DMS 273 (cell line): Measurements from ENCODE around the gene TECR.
A peak's percentile ranks its signal among the peaks of the same experiment; 100 is the strongest.
"Not testable (repeated sequence)": the region's sequence is repeated elsewhere in the genome, so short reads cannot be mapped to it uniquely, and the experiment has no call there.

Source experiments
- DNase-seq: peaks from one replicate; lab custom pipeline; 2025; ENCODE audit not compliant: unreplicated experiment; lab: John Stamatoyannopoulos, UW

The TECR gene

DNA sequence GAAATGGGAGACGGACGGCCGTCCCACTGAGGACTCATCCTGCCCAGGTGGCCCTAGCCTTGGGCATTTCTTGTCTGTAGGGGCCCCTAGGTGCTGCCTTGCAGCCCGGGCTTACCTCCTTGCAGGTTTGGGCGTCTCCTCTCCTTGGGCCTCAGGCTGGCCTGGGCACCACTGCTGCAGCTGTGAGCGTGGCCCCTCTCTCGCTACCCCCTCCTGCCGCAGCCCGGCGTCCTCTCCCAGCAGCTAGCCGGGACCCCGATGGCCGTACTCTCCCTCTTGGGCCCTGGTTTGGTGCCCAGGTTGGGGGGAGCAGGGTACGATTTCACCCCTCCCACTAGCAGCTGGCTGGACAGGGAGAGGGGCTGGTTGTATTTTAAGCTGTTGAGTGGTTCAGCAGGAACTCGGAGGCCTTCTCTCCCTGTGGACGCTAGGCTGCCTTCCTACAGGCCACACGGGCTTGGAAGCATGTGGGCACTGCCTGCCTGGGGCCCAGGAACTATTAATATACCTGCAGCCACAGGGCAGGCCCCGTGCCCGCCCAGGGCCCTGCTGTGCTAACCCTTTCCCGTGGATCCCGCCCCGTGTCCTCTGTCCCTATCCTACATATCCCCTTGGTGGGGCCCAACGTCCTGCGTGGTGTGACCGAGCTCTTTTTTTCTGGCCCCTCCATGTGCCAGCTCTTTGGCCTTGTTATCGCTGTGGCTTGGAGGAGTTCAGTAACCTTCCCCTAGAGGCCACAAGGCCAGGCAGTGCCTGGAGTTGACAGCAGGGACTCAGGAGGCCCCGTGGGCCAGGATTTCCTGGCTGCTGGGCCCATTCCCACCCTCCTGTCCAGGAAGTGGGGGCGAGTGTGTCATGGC, 30.8 kb downstream of the TECR start:
- DNase-seq, result no peak

DNA sequence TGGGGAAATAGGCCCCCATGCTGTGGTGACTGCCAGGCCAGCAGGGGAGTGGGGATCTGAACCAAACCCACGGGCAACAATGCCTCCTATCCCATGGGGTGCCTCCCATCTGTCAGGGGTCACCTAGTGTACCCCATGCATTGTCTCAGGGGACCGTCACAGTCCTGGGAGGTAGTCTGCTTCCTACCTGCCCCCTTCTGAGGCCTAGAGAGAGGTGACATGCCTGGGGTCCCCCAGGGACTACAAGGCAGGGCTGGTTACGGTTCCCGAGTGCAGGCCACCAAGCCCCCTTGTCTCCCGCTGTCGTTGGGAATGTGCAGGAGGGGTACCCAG, 31.3 kb downstream of the TECR start:
- no peak for DNase-seq

DNA sequence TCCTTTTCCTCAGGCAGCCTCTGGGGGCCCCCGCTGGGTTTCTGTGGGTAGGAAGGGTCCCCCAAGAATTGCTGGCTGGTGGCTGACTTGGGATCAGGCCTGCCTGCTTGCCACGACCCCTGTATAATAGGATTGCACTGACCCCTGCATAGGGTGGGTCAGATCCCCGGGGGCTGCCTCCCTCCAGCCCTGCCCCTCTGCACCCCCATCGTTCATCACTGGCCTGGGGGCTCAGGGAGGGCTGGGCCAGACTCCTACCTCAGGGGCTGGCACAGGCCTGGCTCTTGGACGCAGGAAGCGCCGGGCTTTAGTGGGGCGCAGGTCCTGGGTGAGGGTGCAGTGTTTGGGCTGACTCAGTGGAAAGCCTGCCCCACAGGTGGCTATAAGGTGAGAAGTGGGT, 31.9 kb downstream of the TECR start:
- DNase-seq, result no peak

DNA sequence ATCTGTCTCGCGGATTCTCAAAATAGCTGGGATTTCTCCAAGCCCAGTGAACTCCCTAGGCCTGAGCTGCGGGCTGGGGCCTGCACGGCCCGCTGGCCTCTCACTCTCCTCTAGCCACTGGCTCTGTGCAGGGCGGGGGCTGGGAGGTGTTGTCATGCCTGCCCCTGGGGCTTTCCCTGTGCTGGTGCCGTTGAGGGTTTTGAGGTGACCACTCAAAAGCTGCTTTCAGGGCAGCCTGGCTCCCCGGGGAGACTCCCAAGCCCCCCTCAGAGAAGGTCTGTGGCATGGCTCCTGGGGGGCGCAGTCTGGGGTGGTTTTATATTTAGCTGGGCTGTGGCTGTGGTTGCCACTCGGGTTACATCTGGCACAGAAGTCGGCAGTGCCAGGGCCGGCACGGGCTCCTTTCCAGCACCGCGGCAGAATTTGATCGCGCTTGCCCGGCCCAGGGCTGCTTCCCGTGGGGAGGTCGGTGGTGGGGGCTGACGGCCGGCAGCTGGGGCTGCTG, 32.5 kb downstream of the TECR start:
- peak; percentile 77 for DNase-seq

DNA sequence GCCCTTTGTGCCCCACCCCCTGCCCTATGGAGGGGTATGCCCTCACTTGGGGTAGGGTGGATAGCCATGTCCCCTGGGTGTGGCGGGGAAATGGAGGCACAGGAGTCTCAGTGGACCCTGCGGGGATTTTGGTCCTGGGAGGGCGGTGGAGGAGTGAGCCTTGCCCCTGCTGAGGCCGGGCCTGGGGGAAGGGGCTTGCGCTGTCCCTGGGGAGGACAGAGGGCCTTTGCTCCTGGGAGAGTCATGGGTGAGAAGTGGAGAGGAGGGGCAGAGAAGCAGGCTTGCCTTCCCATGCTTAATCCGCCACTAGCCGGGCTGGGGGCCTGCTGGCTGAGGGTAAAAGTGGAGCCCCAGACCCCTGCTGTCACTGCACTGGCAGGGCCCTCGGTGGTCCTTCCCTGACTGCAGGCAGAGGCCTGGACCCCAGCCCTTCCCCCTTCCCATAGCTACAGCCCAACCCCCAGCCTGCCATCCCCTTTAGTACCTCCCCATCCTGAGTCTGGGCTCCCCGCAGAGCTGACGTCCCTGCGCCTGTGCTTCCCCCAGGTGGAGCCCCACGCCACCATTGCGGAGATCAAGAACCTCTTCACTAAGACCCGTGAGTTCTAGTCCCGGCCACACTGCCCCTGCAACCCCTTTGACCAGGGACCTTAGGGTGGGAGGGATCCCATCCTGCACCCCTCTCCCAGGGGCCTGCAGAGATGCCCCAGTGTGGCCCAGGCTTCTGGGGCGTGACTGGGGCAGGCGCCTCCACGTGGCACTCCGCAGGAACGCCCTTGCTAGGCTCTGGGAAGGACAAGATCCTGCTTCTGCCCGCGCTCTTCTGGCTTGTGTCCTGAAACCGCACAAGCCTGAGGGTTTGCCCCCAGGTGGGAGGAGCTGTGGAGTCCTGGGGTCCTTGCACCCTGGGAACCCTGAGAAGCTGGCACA, 33.5 kb downstream of the TECR start:
- peak; percentile 28 for DNase-seq

DNA sequence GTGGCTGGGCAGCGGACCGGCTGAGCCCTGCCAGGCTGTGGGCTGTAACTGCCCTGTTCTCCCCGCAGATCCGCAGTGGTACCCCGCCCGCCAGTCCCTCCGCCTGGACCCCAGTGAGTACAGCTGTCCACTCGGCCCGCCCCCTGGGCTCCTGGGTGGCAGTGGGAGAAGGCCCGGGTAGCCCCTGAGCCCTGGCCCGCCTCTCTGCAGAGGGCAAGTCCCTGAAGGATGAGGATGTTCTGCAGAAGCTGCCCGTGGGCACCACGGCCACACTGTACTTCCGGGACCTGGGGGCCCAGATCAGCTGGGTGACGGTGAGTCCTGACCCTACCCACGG, 34.2 kb downstream of the TECR start:
- DNase-seq, result no peak

DNA sequence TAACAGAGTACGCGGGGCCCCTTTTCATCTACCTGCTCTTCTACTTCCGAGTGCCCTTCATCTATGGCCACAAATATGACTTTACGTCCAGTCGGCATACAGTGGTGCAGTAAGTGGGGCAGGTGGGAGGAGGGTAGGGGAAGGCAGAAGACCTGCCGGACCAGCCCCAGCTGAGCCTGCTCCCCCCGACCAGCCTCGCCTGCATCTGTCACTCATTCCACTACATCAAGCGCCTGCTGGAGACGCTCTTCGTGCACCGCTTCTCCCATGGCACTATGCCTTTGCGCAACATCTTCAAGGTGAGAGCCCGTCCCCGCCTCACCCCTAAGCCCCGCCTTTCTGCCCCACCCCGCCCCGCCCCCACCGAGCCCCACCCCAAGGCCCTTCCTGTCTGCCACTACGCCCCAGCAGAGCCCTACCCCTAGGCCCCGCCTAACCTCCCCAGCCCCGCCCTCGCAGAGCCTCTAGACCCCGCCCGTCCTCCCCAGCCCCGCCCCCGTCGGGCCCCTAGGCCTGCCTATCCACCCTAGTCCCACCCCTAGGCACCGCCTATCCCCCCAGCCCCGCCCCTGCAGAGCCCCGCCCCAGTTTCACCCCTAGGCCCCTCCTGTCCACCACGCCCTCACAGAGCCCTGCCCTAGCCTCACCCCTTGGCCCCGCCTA, 34.7 kb downstream of the TECR start:
- peak; percentile 64 for DNase-seq

DNA sequence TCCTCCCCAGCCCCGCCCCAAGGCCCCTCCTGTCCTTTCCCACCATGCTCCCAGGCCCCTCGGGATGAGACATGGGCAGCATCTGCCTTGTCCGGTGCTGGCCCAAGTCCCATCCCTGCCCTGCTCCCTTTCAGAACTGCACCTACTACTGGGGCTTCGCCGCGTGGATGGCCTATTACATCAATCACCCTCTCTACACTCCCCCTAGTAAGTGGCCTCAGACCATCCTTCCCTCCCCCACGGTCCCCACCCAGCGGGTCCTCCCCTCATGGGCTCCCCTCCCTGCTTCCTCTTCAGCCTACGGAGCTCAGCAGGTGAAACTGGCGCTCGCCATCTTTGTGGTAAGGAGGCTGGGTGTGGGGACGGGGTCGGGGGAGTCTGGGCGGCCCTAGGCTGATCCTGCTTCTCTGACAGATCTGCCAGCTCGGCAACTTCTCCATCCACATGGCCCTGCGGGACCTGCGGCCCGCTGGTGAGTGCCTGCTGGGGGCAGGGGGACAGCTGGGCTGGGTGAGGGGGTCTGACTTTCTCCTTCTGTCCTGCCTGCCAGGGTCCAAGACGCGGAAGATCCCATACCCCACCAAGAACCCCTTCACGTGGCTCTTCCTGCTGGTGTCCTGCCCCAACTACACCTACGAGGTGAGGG, 35.4 kb downstream of the TECR start:
- not testable (repeated sequence) for DNase-seq

DNA sequence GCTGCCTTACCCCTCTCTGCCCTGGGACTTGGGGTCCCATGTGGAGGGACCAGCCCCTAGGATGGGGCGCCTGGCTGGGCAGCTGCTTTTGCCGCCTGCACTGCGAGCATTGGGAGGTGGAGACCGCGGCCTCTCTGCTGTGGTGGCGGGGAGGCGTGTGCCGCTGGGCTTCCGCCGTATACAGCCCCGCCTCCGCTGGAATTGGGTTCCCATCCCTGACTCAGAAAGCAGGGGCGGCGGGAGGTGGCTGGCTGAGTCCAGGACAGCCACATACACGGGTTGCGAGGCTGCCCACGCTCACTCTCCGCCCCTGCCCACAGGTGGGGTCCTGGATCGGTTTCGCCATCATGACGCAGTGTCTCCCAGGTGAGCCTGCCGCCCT, 35.9 kb downstream of the TECR start:
- no peak for DNase-seq

DNA sequence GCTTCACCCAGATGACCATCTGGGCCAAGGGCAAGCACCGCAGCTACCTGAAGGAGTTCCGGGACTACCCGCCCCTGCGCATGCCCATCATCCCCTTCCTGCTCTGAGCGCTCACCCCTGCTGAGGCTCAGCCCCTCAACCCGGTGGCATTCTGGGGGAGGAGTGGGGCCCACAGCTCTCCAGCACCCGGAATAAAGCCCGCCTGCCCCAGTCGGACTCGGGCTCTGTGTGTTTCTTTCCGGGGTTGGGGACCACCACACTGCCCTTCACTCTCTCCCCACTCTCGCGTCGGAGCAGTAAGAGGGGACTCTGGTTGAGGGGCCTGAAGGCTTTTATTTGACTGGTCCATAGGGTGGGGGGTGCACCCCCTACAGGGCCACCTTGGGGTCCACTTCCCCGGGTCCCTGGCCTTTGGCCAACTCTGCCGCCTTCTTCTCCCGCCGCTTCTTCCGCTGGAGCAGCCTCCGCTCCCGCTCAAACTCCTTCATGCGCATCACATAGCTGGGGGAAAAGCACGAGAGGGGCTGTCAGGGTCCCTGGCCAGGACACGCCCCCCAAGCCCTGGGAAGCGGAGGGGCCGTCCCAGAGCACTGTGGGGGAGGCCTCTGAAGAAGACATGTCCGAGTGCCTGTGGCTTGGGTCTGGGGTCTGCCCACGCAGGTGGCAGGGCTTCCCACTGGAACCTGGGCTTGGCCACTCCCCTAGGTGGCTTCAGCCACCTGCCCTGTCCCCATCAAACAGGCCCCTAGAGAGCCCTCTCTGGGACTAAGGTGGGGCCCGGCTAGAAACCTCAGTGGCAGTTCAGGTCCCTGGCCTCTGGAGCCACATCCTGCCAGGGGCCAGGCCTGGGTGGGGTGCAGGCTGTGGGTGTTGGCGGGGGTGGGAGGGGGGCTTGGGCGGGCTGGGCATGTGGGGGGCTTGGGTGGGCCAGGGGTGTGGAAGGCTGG, 36.6 kb downstream of the TECR start:
- no peak for DNase-seq

DNA sequence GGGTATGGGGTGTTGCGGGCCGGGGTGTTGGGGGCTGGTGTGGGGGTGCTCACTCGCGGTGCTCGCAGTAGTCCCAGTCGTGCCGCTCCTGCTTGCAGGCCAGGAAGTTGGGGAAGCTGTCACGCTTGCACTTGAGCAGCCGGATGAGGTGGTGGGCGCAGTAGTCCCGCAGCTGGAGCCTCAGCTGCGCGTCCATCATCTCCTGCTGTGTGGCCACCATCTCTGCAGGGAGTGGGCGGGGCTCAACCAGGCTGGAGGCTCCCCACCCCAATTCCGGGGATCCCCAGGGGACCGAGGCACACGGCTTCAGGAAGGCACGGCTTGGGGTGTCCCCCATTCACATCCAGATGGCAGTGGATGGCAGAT, 37.3 kb downstream of the TECR start:
- no peak for DNase-seq

DNA sequence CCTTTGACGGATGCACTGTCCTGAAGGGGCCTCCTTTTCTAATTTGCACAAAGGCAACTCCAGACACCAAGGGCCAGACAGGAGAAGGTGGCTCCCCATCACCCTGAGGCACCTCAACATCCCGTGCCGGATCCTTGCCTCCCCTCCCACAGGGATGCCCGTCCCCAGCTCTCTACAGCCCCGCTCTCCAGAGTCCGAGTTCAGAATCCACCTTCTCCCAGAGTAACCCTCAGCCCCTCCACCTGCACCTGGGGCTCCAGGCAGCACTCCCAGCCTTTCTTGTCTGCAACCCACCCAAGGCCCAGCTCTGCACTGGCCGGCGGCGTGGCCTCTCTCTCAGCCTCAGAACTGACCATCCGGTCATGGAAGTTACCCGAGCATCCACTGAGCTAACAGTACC, 37.7 kb downstream of the TECR start:
- no peak for DNase-seq

DNA sequence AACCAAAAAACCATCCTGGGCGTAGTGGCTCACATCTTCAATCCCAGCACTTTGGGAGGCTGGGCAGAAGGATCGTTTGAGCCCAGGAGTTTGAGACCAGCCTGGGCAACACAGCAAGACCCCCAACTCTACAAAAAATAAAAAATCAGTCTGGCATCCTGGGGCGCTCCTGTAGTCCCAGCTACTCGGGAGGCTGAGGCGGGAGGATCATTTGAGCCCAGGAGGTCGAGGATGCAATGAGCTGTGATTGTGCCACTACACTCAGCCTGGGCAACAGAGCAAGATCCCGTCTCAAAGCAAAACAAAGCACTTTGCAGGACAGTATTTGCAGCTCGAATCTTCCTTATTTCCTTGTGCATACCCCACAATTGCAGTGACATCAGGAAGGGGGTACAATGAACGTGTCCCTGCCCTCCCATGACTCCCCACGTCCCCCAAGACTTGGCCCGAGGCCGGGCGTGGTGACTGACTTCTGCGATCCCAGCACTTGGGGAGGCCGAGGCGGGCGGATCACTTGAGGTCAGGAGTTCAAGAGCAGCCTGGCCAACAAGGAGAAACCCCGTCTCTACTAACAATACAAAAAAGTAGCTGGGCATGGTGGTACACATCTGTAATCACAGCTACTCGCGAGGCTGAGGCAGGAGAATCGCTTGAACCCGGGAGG, 41.6 kb downstream of the TECR start:
- DNase-seq, result no peak

DNA sequence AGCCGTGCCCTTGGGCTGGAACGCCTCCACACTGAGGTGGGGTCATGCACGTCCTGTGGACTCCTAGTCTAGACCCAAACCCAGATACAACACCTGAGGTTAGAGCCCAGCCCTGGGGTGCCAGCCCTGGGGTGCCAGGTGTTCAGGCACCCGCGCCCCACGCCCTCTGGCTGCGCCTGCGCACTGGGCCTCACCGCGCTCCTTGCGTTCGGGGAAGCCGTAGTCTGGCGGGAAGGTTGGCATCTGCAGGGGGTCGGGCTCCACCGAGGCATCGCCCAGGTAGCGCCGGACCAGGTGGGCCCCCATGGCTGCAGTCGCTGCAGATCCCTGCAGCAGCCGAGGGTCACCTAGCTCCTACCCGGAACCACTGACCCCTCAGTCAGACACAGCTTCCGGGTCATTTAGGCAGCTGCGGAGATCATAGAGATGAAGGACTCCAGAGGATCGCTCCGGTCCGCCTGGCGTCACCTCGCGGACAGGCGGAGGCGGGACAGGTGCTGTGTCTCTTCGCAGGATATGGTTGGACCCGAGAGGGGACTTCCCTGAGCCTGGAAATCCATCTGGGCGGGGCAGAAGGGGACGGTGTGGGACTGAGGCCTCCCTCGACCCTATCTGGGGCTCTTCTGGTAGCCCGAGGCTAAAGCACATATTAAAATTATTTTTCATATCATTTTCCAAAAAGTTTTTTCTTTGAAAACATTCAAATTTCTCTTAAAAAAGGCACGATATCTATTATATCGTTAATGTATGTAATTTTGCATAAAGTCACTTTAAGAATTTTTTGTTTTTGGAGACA, 42.5 kb downstream of the TECR start, which contains the start of gene NDUFB7:
NDUFB7 (minus strand) TSS at position 372 of the 796 bp plus-strand sequence; CDS start at position 306, 66 bp downstream.
- peak; percentile 98 for DNase-seq

DNA sequence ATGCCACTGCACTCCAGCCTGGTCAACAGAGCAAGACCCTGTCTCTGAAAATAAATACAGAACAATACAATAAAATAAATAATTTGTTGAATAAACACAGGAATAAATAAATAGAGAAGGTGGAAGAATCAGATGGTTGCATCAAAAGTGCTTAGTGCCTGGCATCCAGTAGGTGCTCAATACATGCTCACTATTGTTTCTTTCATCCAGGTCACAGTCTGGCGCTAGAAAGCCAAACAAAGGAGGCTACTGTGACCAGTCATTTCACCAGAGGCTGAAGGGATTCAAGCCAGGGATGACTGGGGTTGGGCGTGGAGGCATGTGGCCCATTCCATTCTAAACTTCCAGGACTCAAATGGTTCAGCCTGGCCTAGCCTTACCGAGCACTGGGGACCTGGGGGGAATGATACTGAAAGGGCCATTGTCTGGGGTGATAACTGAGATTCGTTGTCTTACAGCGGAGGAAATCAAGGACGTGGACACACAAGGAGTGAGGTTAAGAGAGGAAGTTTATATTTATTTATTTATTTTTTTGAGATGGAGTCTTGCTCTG, 46.1 kb downstream of the TECR start:
- no peak for DNase-seq

DNA sequence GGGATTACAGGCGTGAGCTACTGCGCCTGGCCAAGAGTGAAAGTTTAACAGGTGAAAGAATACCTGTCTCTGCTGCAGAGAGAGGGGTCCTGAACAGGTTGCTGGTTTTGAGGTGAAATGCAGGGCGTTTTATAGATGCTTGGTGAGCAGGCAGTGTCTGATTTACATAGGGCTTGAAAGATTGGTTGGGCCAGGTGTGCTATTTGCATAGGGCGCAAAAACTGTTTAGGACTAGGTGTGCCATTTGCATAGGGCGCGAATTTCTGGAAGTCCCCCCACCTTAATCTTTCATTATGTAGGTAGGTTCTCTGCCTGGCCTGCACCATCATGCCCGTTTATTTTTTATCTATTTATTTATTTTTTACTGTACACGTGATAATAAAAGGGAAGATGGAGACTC, 47.0 kb downstream of the TECR start:
- DNase-seq, result no peak

DNA sequence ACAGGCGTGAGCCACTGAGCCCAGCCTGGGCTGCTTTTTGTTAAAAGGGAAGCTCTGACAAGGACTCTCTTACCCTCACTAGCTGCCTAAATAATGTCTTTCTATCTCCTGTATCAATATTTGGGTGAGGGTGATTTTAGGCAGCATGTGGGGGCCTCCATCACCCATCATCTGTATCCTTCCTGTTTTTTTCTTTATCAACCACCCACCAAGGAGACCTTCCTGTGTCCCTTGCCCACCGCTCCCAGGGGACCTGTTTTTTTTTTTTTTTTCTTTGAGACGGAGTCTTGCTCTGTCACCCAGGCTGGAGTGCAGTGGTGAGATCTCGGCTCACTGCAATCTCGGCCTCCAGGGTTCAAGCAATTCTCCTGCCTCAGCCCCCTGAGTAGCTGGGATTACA, 47.9 kb downstream of the TECR start:
- DNase-seq, result no peak

DNA sequence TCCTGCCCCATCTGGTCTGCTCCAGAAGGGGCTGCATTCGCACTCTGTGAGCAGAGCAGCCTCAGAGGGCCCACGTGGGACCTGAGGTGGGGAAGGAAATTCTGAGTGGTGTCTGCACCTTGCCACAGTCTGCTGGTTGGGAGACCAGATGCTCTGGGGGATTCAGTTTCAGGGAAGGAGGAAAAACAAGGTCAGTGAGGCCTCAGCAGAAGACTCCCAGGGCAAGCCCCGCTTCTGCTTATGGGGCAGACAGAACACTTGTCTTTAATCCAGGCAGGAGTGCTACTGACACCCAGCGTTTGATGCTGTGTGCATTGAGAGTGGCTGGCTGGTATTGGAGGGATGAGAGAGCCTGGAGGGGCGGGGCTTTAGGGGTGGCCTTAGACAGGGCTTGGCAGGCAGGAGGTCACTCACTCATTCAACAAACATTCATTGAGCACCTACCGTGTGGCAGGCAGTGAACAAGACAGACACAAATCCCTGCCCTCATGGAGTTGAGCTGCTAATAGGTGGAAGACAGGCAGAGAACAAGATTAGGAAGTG, 48.6 kb downstream of the TECR start:
- peak; percentile 86 for DNase-seq
